Karpas-422 (cell line): Measurements from ENCODE around the gene SERPINE2. TPM values are rescaled to one million over a fixed set of nuclear protein-coding genes. Genes with fewer than 3 reads are reported as not detected.

Experiments used
- DNase-seq: peaks from one replicate; pipeline ENCODE4 v3.0.0-alpha.2; 2015
- H2AFZ ChIP-seq: fragments of 200-600 bp; sonication (generic); 2 replicates; pipeline ENCODE4 v1.6.1; 2014; ENCODE audit warnings: antibody characterized with exemption, low read length, mixed read lengths
- H3K27ac ChIP-seq: fragments of 200-600 bp; sonication (generic); 2 replicates; pipeline ENCODE4 v1.5.1; 2014; ENCODE audit warnings: mild to moderate bottlenecking, low read length, moderate library complexity
- H3K27me3 ChIP-seq: fragments of 200-600 bp; sonication (generic); 2 replicates; pipeline ENCODE4 v1.6.1; 2014; ENCODE audit warnings: low read length, mixed read lengths
- H3K36me3 ChIP-seq: fragments of 200-600 bp; sonication (generic); 2 replicates; pipeline ENCODE4 v1.6.1; 2014; ENCODE audit warnings: low read length, mixed read lengths; ENCODE audit not compliant: insufficient read depth
- H3K4me1 ChIP-seq: fragments of 200-600 bp; sonication (generic); 2 replicates; pipeline ENCODE4 v1.6.1; 2014; ENCODE audit warnings: mild to moderate bottlenecking, low read length, mixed read lengths
- H3K4me2 ChIP-seq: fragments of 200-600 bp; sonication (generic); 2 replicates; pipeline ENCODE4 v1.6.1; 2014; ENCODE audit warnings: low read length, low read depth, mild to moderate bottlenecking; ENCODE audit not compliant: poor library complexity, severe bottlenecking
- H3K4me3 ChIP-seq: fragments of 200-600 bp; sonication (generic); 2 replicates; pipeline ENCODE4 v1.5.1; 2014; ENCODE audit warnings: mild to moderate bottlenecking, antibody characterized with exemption, low read length, mixed read lengths
- H3K79me2 ChIP-seq: fragments of 200-600 bp; sonication (generic); 2 replicates; pipeline ENCODE4 v1.6.1; 2014; ENCODE audit warnings: mild to moderate bottlenecking, low read length, mixed read lengths
- H3K9ac ChIP-seq: fragments of 200-600 bp; sonication (generic); 2 replicates; pipeline ENCODE4 v1.6.0; 2014; ENCODE audit warnings: low read length
- H3K9me2 ChIP-seq: fragments of 200-600 bp; sonication (generic), shearing (Covaris generic); replicated peaks from 2 replicates; pipeline ENCODE4 v1.6.0; 2014; ENCODE audit warnings: mild to moderate bottlenecking, low read length, moderate library complexity; ENCODE audit not compliant: insufficient read depth
- H3K9me3 ChIP-seq: fragments of 300-700, 200-600 bp; sonication (generic); 2 replicates; pipeline ENCODE4 v1.6.1; 2014; ENCODE audit warnings: low read length, mixed read lengths
- H4K20me1 ChIP-seq: fragments of 200-600 bp; sonication (generic); 2 replicates; pipeline ENCODE4 v1.6.1; 2014; ENCODE audit warnings: mild to moderate bottlenecking, antibody characterized with exemption, low read length, low read depth; ENCODE audit not compliant: insufficient read depth
- total RNA-seq: library from RNA; depleted of rRNA; stranded (reverse); fragments of >200 nt; shearing (Covaris generic); gene quantifications from 2 replicates; pipeline ENCODE4 v1.2.3, GENCODE V29; 2014; ENCODE audit warnings: low replicate concordance; rRNA removed

SERPINE2 gene
- total RNA-seq, 1 experiment from 2014 or later, result 14.5 TPM

- Histone ChIP-seq H2AFZ (no peak overlapping the region), H3K9me2 (no peaks in the 10 kb centered on the region), H3K4me2 (no peak overlapping the region), H3K4me3 (no peak overlapping the region), H3K27me3 (no peaks in the 10 kb centered on the region), H4K20me1 (peaks cover 10% of the 10 kb centered on the region), H3K36me3 (no peaks in the 10 kb centered on the region), H3K79me2 (no peaks in the 10 kb centered on the region), H3K27ac (no peak overlapping the region), H3K4me1 (no peaks in the 10 kb centered on the region), H3K9me3 (no peaks in the 10 kb centered on the region), H3K9ac (no peak overlapping the region)
- no peak for DNase-seq
These were observed 108.7 kb downstream of the SERPINE2 start for GRCh38 chr2:223930103-223930976.

DNA sequence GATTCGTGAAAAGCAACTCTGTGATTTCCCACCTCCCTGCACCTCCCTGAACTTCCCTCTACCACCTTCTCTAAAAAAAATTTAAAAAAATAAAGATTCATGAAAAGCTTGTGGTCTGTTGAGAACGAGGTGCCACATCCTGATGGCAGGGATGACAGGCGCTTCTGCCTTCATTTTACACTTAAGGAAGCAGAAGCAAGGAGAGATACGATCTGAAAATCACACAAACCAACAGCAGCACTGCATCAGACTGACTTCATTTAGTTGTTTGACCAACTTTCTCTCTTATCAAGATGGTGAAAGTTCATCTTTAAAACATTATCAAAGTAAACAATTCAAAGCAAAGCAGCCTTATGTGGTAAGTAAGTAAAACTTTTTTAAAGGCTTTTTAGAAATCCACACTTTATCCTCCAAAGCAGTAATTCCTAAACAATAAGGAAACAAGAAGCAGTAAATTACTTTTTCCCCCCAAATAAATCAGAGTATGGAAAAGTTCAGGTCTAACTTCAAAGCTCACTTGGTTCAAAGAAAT lies 109.4 kb downstream of the SERPINE2 start:
- Histone ChIP-seq H3K27ac (no peak overlapping the region), H3K9me3 (no peaks in the 10 kb centered on the region), H3K36me3 (no peaks in the 10 kb centered on the region), H3K4me1 (no peaks in the 10 kb centered on the region), H2AFZ (no peak overlapping the region), H3K9me2 (no peaks in the 10 kb centered on the region), H3K4me3 (no peak overlapping the region), H3K4me2 (no peak overlapping the region), H3K9ac (no peak overlapping the region), H4K20me1 (peaks cover 7% of the 10 kb centered on the region), H3K27me3 (no peaks in the 10 kb centered on the region), H3K79me2 (no peaks in the 10 kb centered on the region)
- no peak for DNase-seq

- Histone ChIP-seq H3K9me2 (no peaks in the 10 kb centered on the region), H3K27me3 (no peaks in the 10 kb centered on the region), H2AFZ (no peak overlapping the region), H3K36me3 (no peaks in the 10 kb centered on the region), H3K4me2 (no peak overlapping the region), H4K20me1 (peaks cover 7% of the 10 kb centered on the region), H3K9me3 (no peaks in the 10 kb centered on the region), H3K4me3 (no peak overlapping the region), H3K9ac (no peak overlapping the region), H3K79me2 (no peaks in the 10 kb centered on the region), H3K4me1 (no peaks in the 10 kb centered on the region), H3K27ac (no peak overlapping the region)
- DNase-seq, result no peak
These were observed 110.7 kb downstream of the SERPINE2 start for GRCh38 chr2:223928113-223929006.

DNA sequence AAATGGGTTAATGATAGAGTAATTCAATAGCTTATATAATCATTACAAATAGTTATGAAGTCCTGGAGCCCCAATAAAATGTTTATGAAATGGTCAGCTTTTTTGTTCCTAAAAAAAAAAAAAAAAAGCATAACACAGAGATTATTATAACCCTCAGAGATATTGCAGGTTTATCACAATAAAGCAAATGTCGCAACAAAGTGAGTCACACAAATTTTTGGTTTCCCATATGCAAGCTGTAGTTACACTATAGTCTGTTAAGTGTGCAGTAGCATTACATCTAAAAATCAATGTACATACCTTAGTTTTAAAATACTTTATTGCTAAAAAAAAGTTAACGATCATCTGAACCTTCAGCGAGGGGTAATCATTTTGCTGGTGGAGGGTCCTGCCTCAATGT lies 114.0 kb downstream of the SERPINE2 start:
- peaks cover 7% of the 10 kb centered on the region for H4K20me1 ChIP-seq
- DNase-seq, result no peak
- no peaks in the 10 kb centered on the region for H3K36me3 ChIP-seq
- H3K79me2 ChIP-seq, result no peaks in the 10 kb centered on the region
- H3K9me2 ChIP-seq, result no peaks in the 10 kb centered on the region
- H3K4me1 ChIP-seq, result no peaks in the 10 kb centered on the region
- H3K4me3 ChIP-seq, result no peak overlapping the region
- no peak overlapping the region for H3K4me2 ChIP-seq
- H3K9me3 ChIP-seq, result no peaks in the 10 kb centered on the region
- no peaks in the 10 kb centered on the region for H3K27me3 ChIP-seq
- H3K9ac ChIP-seq, result no peak overlapping the region
- H2AFZ ChIP-seq, result no peak overlapping the region
- no peak overlapping the region for H3K27ac ChIP-seq

Other genes starting within 250 kb of the SERPINE2 start
- 2.3 TPM in 1 of 2 replicates, not detected in the other for gene AP1S3, start 201.7 kb downstream of the SERPINE2 start, total RNA-seq
- gene WDFY1, start 94.0 kb downstream of the SERPINE2 start, total RNA-seq, result 21.9 and 34.7 TPM in 2 replicates
- gene MRPL44, start 81.8 kb downstream of the SERPINE2 start, total RNA-seq, result 26.8 and 34.9 TPM in 2 replicates